Loucy (cell line): ENCODE measurements around the gene JMJD8.

Source experiments
- H2AFZ ChIP-seq: fragments of 200-600 bp; sonication (generic); 2 replicates; pipeline ENCODE4 v1.6.0; 2016; ENCODE audit warnings: antibody characterized with exemption, mild to moderate bottlenecking, low read length, moderate library complexity
- H3F3A ChIP-seq: fragments of 200-600 bp; 2 replicates; pipeline ENCODE4 v1.6.0; 2016; ENCODE audit warnings: antibody characterized with exemption, low read depth, mild to moderate bottlenecking
- H3K27me3 ChIP-seq: fragments of 200-600 bp; sonication (generic); 2 replicates; pipeline ENCODE4 v1.6.1; 2014; ENCODE audit warnings: low read length, mild to moderate bottlenecking; ENCODE audit not compliant: insufficient read depth, poor library complexity, severe bottlenecking
- H3K36me3 ChIP-seq: fragments of 200-600 bp; sonication (generic); 2 replicates; pipeline ENCODE4 v1.6.1; 2016; ENCODE audit warnings: low read length; ENCODE audit not compliant: insufficient read depth
- H3K4me1 ChIP-seq: fragments of 200-600 bp; sonication (generic); 2 replicates; pipeline ENCODE4 v1.5.1; 2014; ENCODE audit warnings: low read length, mild to moderate bottlenecking; ENCODE audit not compliant: insufficient read depth, poor library complexity, severe bottlenecking
- H3K4me2 ChIP-seq: fragments of 200-600 bp; sonication (generic); 2 replicates; pipeline ENCODE4 v1.6.0; 2014; ENCODE audit warnings: antibody characterized with exemption, low read length, low read depth, mild to moderate bottlenecking; ENCODE audit not compliant: poor library complexity, severe bottlenecking
- H3K4me3 ChIP-seq: fragments of 200-600 bp; sonication (generic); 2 replicates; pipeline ENCODE4 v1.5.1; 2014; ENCODE audit warnings: low read length, mild to moderate bottlenecking, mixed read lengths; ENCODE audit not compliant: poor library complexity, severe bottlenecking
- H3K79me2 ChIP-seq: fragments of 200-600 bp; sonication (generic); 2 replicates; pipeline ENCODE4 v1.6.1; 2014; ENCODE audit warnings: low read length; ENCODE audit not compliant: insufficient read depth
- H3K9ac ChIP-seq: fragments of 200-600 bp; sonication (generic); 2 replicates; pipeline ENCODE4 v1.6.0; 2014; ENCODE audit warnings: mild to moderate bottlenecking, low read depth, low read length, moderate library complexity; ENCODE audit not compliant: poor library complexity, severe bottlenecking
- H3K9me2 ChIP-seq: fragments of 200-600 bp; sonication (generic); replicated peaks from 2 replicates; pipeline ENCODE4 v1.6.1; 2016; ENCODE audit warnings: low read depth, low read length, mixed read lengths
- H3K9me3 ChIP-seq: fragments of 200-600 bp; sonication (generic); 2 replicates; pipeline ENCODE4 v1.6.1; 2014; ENCODE audit warnings: mild to moderate bottlenecking, antibody characterized with exemption, low read length, low read depth; ENCODE audit not compliant: insufficient read depth
- H4K20me1 ChIP-seq: fragments of 200-600 bp; sonication (generic); 2 replicates; pipeline ENCODE4 v1.6.0; 2014; ENCODE audit warnings: antibody characterized with exemption, low read length, mild to moderate bottlenecking; ENCODE audit not compliant: insufficient read depth, poor library complexity, severe bottlenecking
- CTCF ChIP-seq: fragments of 200-600 bp; sonication (generic); conservative IDR thresholded peaks from 2 replicates; pipeline ENCODE4 v1.5.1; 2014; ENCODE audit warnings: mild to moderate bottlenecking, antibody characterized with exemption, low read length
- EZH2phosphoT487 ChIP-seq: fragments of 200-600 bp; IDR thresholded peaks from 2 replicates; pipeline ENCODE4 v1.6.1; 2018; ENCODE audit warnings: antibody characterized with exemption, mild to moderate bottlenecking, moderate library complexity, borderline replicate concordance

Gene JMJD8

DNA sequence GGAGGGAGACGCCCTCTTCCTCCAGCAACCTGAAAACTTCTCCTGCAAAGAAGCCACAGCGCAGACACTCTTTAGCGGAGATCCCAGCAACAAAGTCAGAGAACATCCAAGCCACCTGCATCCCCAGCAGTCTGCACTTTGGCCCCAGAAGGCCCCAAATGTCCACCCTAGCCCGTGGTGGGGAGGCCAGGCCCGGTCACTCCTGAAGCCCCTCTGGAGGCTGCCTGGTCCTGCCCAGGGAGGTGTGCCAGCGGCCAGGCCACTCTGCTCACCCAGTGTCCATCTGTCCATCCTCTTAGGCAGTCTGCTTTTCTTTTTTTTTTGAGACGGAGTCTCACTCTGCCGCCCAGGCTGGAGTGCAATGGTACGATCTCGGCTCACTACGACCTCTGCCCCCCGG, 48.2 kb upstream of the JMJD8 start:
- no peak overlapping the region for H3K4me3 ChIP-seq
- no peaks in the 10 kb centered on the region for H3F3A ChIP-seq
- no peaks in the 10 kb centered on the region for H4K20me1 ChIP-seq
- no peak overlapping the region for H3K9ac ChIP-seq
- no peak overlapping the region for H3K4me2 ChIP-seq
- H3K79me2 ChIP-seq = no peaks in the 10 kb centered on the region
- no peak overlapping the region for H2AFZ ChIP-seq
- H3K27me3 ChIP-seq = no peaks in the 10 kb centered on the region
- H3K36me3 ChIP-seq = no peaks in the 10 kb centered on the region
- H3K9me2 ChIP-seq = no peaks in the 10 kb centered on the region
- H3K9me3 ChIP-seq = no peaks in the 10 kb centered on the region
- no peaks in the 10 kb centered on the region for H3K4me1 ChIP-seq
- no peak for TF ChIP-seq EZH2phosphoT487
- TF ChIP-seq CTCF = no peak

DNA sequence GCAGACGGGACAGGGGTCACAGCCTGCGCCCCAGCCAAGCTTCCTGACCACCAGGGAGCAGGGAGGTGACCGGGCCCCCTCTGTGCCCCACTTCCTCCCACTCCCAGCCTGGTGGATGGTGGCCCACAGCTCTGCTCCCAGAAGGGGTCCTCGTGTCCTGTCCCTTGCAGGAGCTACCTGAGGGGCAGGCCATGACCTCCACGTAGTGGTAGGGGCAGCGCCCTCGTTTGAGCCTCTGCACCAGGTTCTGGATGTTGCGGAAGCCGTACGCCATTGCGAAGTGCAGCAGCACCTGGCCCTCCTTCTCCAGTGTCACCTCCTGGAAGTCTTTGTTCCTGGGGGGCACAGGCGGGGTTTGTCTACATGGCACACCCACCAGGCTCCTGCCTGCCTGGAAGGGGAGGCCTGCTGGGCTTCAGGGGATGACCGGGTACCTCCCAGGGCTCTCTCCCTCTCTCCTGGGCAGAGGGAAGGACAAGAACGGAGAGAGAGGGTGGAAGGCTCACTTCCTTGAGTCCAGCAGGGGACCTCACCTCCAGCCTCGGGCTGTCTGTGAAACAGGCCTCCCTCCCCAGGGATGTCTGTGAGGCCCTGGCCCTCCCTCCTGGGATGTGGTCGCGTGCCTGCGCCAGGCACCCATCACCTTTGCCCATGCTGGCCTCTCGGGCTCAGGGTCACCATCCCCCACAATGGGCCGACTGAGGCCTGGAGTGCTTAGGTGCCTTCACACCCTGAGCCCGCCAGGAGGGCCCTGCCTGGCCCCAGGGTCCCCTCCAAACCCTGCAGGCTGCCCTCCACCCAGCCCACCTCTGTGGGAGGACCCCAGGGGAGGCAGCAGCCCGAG, 46.8 kb upstream of the JMJD8 start:
- TF ChIP-seq CTCF (no peak), EZH2phosphoT487 (no peak)
- H4K20me1 ChIP-seq = no peaks in the 10 kb centered on the region
- H3K27me3 ChIP-seq = no peaks in the 10 kb centered on the region
- no peaks in the 10 kb centered on the region for H3F3A ChIP-seq
- no peak overlapping the region for H2AFZ ChIP-seq
- no peaks in the 10 kb centered on the region for H3K4me1 ChIP-seq
- no peak overlapping the region for H3K4me2 ChIP-seq
- H3K4me3 ChIP-seq = no peak overlapping the region
- no peaks in the 10 kb centered on the region for H3K36me3 ChIP-seq
- no peaks in the 10 kb centered on the region for H3K79me2 ChIP-seq
- no peak overlapping the region for H3K9ac ChIP-seq
- no peaks in the 10 kb centered on the region for H3K9me2 ChIP-seq
- H3K9me3 ChIP-seq = no peaks in the 10 kb centered on the region

GRCh38 chr16:729768-730665, 45.9 kb upstream of the JMJD8 start:
- Histone ChIP-seq H3K9ac (no peak overlapping the region), H4K20me1 (no peaks in the 10 kb centered on the region), H3K4me1 (no peaks in the 10 kb centered on the region)

More at GRCh38 chr16:729768-730665, 45.9 kb upstream of the JMJD8 start:
- Histone ChIP-seq H3K36me3 (no peaks in the 10 kb centered on the region), H3K79me2 (no peaks in the 10 kb centered on the region), H3F3A (no peaks in the 10 kb centered on the region), H3K4me2 (no peak overlapping the region), H3K4me3 (no peak overlapping the region), H3K9me2 (no peaks in the 10 kb centered on the region), H3K9me3 (no peaks in the 10 kb centered on the region), H3K27me3 (no peaks in the 10 kb centered on the region), H2AFZ (no peak overlapping the region)
- TF ChIP-seq EZH2phosphoT487 (no peak), CTCF (no peak)
